ENCODE results near the gene HOXD3.

DNA sequence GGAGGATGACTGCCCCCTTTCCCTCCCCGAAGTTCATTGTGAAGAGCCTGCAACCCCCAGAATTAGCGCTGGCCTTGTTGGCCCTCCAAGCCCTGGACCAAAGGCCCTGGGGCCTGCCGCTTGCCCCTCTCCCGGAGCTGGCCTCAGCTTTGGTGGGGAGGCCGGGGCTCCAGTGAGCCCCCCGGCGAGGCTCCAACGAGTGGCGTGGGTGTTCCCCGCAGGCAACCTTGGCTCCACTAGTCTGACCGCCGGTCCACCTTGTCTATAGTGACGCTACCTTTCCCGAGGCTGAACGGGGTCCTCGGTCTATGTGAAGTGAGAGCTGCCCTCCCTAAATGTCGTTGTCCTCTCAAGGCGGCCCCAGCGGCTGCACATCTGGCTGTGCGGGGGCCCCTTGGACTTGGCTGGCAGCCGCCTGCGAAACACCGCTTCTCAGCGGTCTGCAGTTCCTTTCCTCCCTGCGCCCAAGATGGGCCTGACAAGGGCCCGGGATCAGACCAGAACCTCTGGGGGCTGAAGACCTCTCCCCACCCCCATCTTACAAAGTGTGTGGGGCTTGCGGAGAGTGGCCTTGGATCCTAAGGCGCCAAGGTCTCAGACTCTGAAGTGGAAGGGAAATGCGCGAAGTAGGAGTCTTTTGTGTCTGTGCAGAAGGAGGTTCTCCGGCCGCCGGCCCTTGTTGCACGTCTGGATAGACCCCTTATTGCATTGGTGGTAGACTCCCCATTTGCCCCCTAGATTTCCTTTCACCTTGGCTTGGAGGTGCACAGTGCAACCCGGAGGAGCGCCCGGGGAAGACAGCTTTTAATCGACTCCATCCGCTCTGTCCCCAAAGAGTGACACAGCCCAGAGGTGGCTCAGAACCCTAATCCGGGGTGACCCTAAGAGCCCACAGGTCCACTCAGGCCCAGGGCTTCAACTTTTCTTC lies 44.5 kb upstream of the HOXD3 start:
- no peak for TF ChIP-seq EZH2 (IDR thresholded peaks at IDR 0.05)
- no peak for TF ChIP-seq POLR2AphosphoS5 (IDR thresholded peaks at IDR 0.05; ENCODE audit: borderline replicate concordance, low read depth, low read length)
